Fibroblast of mammary gland (primary cell): ENCODE measurements around the gene FHOD1.

Experiments used
- DNase-seq: peaks from one replicate; pipeline ENCODE4 v3.0.0-alpha.2; 2010; ENCODE audit warnings: low read depth
- H3K4me3 ChIP-seq: 2 replicates; pipeline ENCODE4 v1.5.1; 2011; ENCODE audit warnings: low read depth, mild to moderate bottlenecking, low read length, moderate library complexity; ENCODE audit not compliant: control insufficient read depth
- CTCF ChIP-seq: conservative IDR thresholded peaks from 2 replicates; pipeline ENCODE4 v1.5.1; 2011; ENCODE audit warnings: low read depth, low read length, inconsistent platforms; ENCODE audit not compliant: control insufficient read depth, insufficient read depth

The FHOD1 gene

DNA sequence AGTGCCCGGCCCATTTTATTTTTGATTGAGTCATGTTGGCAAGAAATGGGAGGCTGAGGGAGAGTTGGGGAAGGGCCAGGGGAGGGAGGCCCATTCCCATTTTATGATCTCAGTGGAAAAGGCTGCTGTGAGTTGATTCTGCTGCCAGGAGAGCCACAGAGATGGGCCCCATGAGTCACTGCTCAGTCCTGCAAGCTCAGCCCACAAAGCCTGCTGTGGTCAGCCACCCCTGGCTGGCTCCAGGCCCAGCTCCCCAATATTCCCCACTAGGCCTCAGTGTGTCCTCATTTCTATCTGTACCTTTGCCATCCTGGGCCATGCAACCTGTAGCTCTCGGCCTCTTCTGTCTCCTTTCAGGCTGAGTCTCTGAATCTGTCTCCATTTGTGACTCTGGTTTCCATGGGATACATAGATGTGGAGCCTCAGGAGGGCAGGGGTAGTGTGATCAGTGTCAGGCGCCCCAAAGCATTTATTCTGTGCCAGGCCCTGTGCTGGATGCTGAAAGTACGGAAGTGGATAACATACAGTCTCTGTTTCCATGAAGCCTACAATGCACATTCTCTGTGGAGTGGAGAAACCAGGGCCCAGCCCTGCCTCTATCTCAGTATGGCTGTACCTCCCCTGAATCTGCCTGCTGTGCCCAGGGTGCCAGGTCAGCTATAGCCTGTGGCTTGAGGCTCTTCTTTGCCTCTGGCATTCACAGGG is 30.2 kb upstream of the FHOD1 start:
- H3K4me3 ChIP-seq, result peak overlapping the region; percentile 78
- peak; percentile 99 for DNase-seq
- TF ChIP-seq CTCF, result no peak

GRCh38 chr16:67275321-67275720 is 28.0 kb upstream of the FHOD1 start:
- no peak overlapping the region for H3K4me3 ChIP-seq
- DNase-seq, result no peak
- TF ChIP-seq CTCF, result no peak

- no peak for DNase-seq
- TF ChIP-seq CTCF, result no peak
- no peak overlapping the region for H3K4me3 ChIP-seq
Measured at GRCh38 chr16:67271446-67271845, 24.2 kb upstream of the FHOD1 start.

- TF ChIP-seq CTCF, result no peak
- H3K4me3 ChIP-seq, result no peak overlapping the region
- no peak for DNase-seq
Measured at GRCh38 chr16:67270931-67271338, 23.7 kb upstream of the FHOD1 start.

DNA sequence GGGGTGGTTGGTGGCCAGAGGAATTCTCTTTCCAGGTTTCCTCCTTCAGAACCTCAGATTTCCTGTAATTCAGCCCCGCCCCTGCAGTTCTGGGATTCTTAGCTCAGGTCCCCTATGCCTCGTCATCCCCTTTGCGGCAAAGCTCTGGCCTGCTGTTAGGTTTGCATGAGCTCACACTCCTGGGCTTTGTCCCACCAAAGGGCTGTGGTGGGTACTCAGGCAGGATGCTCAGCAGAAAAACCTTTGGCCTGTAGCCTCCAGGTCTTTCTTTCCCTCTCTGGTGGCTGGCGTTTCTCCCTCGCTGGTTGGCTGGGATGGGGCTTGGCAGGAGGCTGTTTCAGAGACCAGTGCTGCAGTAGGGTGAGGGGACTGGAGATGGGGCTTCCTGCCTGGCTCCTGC is 22.5 kb upstream of the FHOD1 start:
- H3K4me3 ChIP-seq, result no peak overlapping the region
- DNase-seq, result peak; percentile 91
- no peak for TF ChIP-seq CTCF

DNA sequence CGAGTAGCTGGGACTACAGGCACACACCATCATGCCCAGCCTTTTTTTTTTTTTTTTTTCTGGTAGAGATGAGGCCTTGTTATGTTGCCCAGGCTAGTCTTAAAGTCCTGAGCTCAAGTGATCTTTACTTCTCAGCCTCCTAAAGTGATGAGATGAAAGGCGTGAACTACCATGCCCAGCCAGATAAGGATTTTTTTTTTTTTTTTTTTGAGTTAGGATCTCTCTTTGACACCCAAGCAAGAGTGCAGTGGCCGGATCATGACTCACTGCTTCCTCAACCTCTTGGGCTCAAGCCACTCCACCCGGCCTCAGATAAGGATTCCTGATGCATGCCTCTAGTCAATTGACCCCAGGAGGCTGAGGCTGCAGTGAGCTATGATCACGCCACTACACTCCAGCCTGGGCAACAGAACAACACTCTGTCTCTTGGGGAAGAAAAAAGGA is 20.9 kb upstream of the FHOD1 start:
- TF ChIP-seq CTCF, result no peak
- DNase-seq, result peak; percentile 96
- H3K4me3 ChIP-seq, result no peak overlapping the region
